GM12878 (cell line): ENCODE measurements around the gene RPIA. TPM values are rescaled to one million over a fixed set of nuclear protein-coding genes. Genes with fewer than 3 reads are reported as not detected.

Experiments used
- EZH2 ChIP-seq: IDR thresholded peaks from 2 replicates; pipeline ENCODE4 v1.6.1; 2012; ENCODE audit warnings: low read depth, mild to moderate bottlenecking, control low read depth, inconsistent platforms, low read length, borderline replicate concordance; ENCODE audit not compliant: control insufficient read depth
- FOS ChIP-seq: IDR thresholded peaks from 3 replicates; pipeline ENCODE4 v1.6.1; 2011; ENCODE audit warnings: borderline replicate concordance; ENCODE audit not compliant: insufficient read length; ENCODE audit errors: extremely low read depth
- HCFC1 ChIP-seq: fragments of 150-350 bp; IDR thresholded peaks from 2 replicates; pipeline ENCODE4 v1.6.1; 2014; ENCODE audit warnings: low read length
- HDAC6 ChIP-seq: fragments of 200-600 bp; sonication (generic); IDR thresholded peaks from one replicate; pipeline ENCODE4 v1.8.0; 2017; ENCODE audit warnings: antibody characterized with exemption; ENCODE audit not compliant: unreplicated experiment
- JUND ChIP-seq: IDR thresholded peaks from 2 replicates; pipeline ENCODE4 v1.6.1; 2012; ENCODE audit warnings: low read depth, mild to moderate bottlenecking, low read length, improper control_type of control experiment, moderate library complexity
- NFYB ChIP-seq: IDR thresholded peaks from 2 replicates; pipeline ENCODE4 v1.6.1; 2011; ENCODE audit warnings: low read depth, mild to moderate bottlenecking, low read length, improper control_type of control experiment, moderate library complexity; ENCODE audit not compliant: insufficient read depth
- NRF1 ChIP-seq: conservative IDR thresholded peaks from 2 replicates; pipeline ENCODE4 v1.6.1; 2011; ENCODE audit warnings: mild to moderate bottlenecking, low read depth, low read length, improper control_type of control experiment
- TARDBP ChIP-seq: IDR thresholded peaks from 2 replicates; pipeline ENCODE4 v1.6.1; 2016; ENCODE audit warnings: borderline replicate concordance
- ZBTB11 ChIP-seq: fragments of 450-650 bp; formaldehyde crosslinking; IDR thresholded peaks from 2 replicates; pipeline ENCODE4 v1.5.0; 2022; ENCODE audit warnings: mild to moderate bottlenecking, missing genetic modification characterization
- polyA plus RNA-seq, 11 experiments: library from polyadenylated mRNA; depleted of rRNA in 4 of 11; unstranded in 6 of 11; stranded (reverse) in 5 of 11; fragments of >200 nt; fragmentation: Nextera tagmentation in 4 of 11; fragmentation: Illumina TruSeq in 1 of 11; extraction: Ambion mirVana in 4 of 11; extraction: Trizol in 1 of 11; gene quantifications; 1 replicate in 1 of 11; 2 replicates in 10 of 11; pipeline versions ENCODE4 v1.2.1 to v1.2.3, GENCODE V29; 2011 to 2016; ENCODE audit warnings: inconsistent platforms in 2 of 11, missing spikeins in 2 of 11, low read depth in 1 of 11
- total RNA-seq, 4 experiments: library from RNA; depleted of rRNA in 3 of 4; stranded (reverse); fragments of >200 nt in 3 of 4; fragmentation: Illumina TruSeq in 1 of 4; extraction: Trizol in 1 of 4; gene quantifications; 2 replicates each; pipeline versions ENCODE4 v1.2.1 to v1.2.3, GENCODE V29; 2013 to 2021

Gene RPIA
- total and polyA plus RNA-seq, 10 of the 15 experiments (the other 5 are each of a cell fraction or from before 2014, with no cell fraction given), result 7.1 to 58.1 (median 41.6) TPM

DNA sequence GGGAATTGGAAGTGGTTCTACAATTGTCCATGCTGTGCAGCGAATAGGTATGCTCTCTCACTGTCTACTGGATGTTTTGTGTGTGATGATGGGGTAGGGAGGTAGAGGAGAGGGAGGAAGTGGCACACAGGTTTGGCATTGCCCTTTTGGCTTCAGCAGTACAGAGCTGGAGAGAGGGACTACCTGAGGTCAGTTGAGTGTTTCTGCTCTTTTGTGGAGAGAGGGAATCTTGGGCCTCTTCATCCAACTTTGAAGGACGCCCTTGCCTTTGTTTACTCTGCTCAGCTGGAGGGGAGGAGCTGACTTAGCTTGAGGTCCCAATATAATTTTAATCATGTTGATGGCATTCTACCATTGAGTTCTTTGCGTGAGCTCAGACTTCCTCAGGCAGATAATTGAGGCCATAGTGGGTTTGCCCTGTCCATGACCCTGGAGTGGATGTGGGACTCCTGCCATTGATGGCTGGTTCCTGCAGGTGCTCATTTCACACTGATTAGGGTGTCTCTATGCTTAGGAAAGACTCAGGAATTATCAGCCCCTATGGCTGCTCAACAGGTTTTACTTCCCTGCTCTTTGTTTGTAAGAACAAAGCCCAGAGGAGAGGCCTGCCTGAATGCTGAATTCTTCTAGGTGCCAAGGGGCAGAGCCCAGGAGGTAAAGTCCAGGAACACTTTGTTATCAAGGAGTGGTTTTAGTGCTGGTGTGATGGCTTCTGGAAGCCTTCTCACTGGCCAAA, 7.2 kb downstream of the RPIA start (continued):
- TF ChIP-seq HCFC1 (no peak), NRF1 (no peak), EZH2 (no peak), NFYB (no peak), TARDBP (no peak), FOS (no peak), ZBTB11 (no peak), HDAC6 (no peak), JUND (no peak)
